NCI-H1417 (cell line): ENCODE data around the gene TMEM178B.

Experiments
- DNase-seq, 3 experiments: peaks; one replicate each; lab custom pipeline; 2025; lab: John Stamatoyannopoulos, UW

Gene TMEM178B

DNA sequence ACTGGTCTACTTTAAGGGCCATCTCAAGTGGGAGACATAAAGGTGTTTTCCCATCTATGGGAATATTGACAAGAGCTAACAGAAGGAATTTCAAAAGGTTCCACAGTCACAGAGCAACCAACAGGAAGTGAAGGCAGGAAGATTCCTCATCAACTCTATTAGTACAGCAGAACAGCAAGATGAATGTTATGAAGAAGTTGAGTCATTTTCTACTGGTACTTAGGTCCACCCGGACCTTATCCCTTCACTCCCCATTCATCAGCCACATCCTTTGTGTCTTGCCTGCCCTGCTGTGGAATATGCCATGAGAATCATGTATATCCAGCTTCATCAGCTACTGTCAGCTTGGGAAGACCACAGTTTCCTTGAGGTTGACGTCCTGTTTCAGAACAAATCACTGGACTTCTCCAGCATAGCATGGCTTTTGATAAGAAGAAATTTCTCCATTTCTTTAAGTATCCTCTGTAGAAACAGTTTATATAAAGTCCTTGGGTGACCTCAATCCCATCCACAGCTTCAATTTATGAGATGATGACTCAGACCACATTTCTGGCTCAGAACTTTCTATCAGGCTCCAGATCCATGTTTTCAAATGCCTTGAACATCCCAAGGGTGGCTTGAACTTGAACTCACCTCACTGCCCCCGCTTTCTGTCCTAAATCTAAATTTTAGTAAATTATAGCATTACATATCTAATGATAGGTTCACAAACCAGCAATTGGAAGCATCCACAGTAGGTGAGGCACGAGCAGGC lies 392.5 kb downstream of the TMEM178B start:
- no peak for DNase-seq

DNA sequence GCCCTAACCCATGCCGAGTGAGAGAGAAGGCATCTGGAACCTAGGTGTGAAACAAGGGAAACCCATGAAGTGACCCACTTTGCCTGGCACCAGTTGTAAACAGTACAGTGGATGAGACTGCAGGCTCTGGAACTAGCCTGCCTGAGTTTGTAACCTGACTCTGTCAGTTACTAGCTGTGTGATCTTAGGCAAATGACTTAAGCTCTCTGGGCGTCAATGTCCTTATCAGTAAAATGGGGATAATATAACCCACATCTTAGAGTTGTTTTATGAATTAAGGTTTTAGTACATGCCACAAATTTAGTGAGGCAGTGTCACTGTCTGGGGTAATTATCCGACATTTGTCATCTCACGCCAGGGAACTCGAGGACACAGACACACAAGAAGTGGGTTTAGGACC lies 394.5 kb downstream of the TMEM178B start:
- DNase-seq = no peak

DNA sequence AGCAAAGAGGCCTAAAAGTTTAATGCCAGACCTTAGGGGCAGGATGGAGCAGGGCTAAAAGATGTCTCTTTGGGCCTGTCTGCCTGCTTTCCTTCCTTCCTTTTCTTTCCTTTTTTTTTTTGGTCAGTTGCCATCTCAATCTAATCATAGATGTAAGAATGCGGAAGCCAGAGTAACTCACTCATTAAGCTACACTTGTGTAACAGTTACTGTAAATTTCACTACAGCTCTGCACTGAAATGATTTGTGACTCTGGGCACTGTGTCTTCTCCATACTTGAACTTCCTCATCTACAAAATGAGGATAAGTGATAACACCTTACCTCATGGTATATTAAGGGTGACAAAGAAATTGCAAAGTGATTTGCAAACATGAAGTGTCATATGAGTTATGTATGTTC lies 401.8 kb downstream of the TMEM178B start:
- no peak for DNase-seq

DNA sequence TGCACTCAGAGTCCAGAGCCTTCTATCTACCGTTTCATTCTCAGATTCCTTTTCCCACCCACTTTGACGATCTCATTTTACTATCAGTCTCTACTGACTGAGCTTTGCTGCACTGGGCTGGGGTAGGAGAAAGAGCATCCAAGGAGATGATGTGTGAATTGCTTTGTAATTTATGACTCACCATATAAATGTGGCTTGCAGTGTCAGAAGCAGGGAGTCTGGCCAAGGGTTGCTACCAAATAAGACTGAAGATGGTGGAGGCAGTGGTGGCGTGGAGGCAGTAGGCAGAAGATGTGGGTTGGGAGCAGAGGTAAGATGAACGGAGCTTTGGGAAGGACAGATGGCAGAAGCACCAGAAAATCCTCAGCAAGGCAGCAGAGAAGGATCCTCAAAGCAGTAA lies 404.0 kb downstream of the TMEM178B start:
- DNase-seq = no peak

DNA sequence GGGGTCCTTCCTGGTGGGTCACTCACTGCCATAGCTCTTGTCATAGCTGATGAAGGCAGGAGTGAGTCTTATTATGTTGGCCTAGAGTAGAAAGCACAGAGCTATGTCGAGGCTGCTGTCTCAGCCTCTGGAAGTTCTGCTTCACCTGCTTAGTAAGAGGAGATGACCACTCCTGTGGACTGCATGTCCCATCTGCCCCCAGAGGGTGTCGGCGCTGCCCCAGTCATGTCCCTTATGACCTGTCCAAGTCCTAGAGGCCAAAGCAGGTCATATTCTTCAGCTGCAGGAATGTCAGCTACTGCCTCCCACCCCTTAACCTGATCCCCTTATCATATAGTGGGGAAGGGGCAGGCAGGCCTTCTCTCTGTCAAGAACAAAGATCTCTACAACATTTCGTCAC lies 405.0 kb downstream of the TMEM178B start:
- DNase-seq = no peak

DNA sequence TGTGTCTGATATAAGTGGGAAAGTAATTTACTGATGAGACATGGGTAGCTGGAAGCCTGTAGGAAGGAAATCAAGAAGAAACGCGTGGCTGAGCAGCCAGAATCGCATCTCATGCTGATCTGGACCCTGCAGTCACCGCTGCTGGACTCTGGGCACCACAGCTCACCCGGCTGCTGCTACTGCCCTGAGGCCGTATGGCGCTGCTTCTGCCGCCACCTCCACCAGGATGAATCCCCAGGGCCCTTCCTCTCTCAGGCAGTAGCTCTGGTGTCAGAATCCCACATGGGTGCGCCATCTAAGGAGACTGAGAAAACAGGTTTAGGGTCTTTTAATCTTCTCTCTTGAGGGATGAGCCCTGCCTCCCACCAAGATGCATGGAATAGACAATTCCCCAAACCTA lies 407.1 kb downstream of the TMEM178B start:
- DNase-seq = no peak

DNA sequence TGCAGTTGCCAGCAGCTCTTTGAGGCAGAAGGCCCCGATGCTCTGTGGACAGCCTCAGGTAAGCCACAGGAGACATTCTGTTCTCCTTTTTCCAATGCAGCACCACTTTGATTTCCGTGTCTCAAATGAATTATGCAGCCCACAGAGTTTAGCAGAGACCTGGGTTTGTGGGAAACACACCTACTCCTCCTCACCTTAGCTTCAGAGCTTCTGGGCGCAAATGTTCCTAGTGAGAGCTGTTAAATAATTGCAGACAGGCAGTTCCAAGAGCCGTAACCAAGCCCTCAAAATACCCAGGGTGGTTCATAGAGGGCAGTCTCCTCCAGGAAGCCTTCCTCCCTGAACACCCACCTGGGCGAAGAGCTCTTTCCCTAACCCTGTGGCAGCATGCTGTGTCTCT lies 408.1 kb downstream of the TMEM178B start:
- no peak for DNase-seq

DNA sequence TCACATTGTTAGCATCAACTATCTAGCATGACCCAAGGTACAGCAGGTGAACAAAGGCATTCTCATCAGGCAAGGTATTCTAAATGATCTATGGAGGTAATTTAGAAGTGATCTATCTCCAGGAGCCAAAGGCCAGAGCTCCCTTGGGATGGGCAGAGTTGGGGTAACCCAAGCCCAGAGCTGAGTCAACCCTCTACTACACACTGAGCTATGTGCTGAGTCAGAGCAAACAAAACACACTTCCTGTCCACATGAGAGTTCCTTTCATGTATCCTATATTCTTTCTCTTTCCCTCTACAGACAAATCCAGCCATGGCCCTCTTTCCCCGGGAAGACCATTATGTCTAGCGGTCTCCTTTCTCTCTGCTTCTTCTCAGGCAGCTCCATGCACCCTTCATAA lies 409.2 kb downstream of the TMEM178B start:
- DNase-seq = no peak

DNA sequence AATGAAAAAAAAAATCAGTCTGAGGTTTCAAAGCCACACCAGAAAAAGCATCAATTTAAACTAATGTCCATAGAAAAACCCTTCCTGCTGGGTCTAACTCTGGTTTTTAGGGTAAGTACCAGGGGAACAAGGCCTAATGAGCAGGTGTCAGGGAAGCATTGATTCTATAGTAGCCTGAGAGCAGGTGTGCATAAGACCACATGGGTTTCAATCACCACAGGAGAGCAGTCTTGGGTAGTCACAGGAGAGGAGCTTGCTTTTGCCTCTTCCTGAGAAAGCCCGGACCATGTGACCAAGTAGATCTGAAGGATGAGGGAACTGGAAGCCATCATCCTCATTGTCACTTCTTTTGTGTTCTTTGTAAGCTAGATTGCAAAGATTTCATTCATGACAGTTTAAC lies 411.0 kb downstream of the TMEM178B start:
- DNase-seq = peak in 2 of 3 experiments; percentile 44 to 67

DNA sequence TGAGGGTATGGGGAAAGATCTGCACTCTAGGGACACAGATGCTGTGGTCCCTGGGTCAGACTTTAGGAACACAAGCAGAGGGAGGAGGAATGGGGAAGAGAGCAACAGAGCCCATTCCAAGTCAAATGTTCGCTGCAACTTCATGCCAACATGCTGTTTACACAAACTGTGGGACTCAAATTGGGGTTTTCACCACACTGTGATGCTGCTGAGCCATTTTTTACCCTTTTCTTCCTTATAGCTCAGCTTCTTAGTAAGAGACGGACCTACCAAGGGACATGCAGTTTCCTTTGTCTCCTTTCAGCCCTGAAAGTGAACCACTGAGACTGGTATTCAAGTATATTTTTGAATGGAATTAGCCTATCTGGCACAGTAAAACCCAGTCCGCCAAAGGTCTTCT lies 413.1 kb downstream of the TMEM178B start:
- no peak for DNase-seq

DNA sequence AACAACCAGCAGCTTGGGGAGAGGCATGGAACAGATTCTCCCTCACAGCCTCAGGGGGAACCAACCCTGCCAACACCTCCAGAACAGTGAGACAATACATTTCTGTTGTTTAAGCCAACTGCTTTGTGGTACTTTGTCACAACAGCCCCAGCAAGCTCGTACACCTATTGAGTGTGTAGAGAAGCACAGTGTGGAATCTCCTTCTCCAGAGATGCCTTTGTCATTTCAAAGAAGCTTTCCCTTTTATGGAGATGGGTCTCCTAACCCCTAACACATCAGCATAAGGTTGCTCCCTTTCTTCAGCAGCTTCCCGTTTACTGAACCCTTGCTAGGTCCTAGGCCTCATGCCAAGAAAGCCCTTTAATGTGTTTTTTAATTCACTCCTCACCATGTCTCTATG lies 416.6 kb downstream of the TMEM178B start:
- no peak for DNase-seq

DNA sequence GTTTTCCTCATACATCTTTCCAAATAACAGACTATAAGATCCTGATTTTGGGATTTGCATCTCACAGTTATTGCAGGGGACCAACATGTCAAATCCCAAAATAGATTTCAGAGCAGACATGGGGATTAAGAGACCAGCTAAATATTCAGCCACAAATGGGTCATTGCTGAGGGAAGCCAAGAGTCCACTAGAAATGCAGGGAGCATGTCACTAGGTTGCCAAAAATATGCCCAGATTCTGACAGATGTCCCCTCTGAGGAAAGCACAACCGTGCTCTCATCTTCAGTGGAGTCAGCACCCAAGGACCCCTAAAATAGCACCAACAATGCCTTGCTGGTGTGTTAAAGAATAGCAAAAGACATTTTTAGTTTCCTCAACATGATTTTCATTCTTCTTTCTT lies 421.2 kb downstream of the TMEM178B start:
- no peak for DNase-seq

DNA sequence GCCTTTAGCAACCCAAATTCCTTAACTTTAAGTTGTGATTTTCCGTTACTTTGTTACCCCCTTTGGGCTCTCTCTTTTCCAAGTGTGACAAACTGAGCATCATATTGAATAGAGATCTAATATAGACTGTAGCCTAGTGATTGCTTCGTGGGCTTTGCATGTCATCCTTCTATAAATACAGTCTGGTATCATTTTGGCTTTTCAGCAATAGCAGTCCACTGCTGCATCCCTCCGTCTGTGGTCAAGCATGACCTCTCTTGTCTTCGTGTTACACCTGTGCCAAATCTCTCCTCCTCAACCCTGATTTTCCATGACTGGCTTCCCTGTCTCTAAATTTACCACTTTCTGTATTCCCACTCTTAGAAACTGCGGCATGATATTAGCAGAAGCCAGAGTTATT lies 423.5 kb downstream of the TMEM178B start:
- DNase-seq = no peak

DNA sequence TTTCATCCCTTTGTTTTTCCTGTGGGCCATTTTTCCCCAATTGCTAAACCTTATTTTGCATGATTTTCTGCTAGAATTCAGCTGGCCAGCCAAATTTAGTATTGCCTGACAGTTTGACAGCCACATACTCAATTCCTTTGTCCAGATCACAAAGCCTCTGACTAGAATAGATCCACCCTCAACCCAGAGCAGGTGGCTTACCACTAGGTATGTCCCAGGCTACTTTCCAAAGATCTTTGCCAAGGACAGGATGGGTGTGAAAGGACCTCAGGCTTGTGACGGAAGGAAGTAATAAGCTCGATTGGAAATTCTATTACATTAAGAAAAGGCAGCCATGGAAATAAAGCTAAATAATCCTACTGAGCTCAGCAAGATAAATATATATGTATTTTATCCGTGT lies 426.7 kb downstream of the TMEM178B start:
- DNase-seq = no peak

DNA sequence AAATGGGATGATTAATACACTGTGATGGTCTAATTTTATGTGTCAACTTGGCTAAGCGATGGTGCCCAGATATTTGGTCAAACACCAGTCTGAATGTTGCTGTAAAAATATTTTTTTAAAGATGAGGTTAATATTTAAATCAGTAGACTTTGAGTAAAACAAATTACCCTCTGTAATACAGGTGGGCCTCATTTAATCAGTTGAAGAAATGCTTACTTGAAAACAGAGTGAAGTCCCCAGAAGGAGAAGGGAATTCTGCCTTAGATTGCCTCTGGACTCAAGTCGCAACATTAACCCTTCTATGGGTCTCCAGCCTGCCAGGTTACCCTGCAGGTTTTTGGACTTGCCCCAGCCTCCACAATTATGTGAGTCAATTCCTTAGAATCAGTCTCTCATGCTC lies 427.6 kb downstream of the TMEM178B start:
- no peak for DNase-seq

DNA sequence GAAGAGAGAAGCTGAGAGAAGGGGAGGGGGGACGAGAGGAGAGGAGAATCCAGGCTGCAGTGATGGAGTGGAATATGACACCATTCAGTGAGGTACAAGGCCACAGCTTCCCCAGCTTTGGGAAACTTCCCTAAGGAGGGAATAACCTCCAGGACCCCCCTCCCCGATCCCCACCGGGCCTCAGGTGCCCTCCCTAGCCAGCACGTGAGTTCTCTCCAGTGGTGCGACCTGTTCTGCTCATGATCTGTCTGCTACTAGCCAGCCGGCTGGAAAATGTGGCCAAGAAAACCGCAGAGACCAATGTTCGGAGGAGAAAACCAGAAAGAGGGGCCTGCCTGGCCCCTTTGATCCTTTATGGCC lies 437.4 kb downstream of the TMEM178B start:
- DNase-seq = peak in 2 of 3 experiments; percentile 60 to 71

DNA sequence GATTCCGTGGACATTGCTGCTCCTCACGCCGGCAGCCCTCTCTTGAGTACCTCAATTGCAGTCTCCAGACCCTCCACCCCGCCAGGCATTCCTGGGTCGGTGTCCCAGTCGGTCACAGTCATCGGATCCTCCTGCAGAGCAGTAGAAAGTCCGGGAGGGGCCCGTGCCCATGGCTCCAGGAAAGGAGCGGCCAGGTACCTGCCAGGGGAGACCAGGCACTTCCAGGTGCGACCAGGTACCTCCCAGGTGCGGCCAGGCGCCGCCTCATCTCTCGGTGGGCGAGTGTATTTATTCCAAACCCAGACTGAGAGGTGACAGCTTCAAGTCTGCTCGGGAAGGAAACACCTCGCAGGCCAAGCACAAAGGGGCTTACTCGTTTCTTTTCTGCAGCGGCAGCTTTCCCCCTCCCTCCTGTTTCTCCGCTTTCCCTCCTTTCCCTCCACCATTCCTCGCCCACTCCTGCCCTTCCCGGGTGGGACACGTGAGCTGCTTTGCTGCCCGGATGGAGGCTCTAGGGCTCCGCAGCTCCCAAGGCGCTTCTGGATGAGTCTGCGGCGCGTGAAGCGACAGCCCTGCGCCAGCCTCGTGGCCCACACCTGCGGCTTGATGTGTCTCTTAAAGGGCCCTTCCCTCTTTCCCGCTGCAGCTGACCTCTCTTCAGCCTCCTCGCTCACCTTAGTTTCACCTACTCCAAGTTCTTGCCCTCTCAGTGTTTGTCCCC lies 438.0 kb downstream of the TMEM178B start:
- DNase-seq = peak; percentile 25 to 75 (median 69)

DNA sequence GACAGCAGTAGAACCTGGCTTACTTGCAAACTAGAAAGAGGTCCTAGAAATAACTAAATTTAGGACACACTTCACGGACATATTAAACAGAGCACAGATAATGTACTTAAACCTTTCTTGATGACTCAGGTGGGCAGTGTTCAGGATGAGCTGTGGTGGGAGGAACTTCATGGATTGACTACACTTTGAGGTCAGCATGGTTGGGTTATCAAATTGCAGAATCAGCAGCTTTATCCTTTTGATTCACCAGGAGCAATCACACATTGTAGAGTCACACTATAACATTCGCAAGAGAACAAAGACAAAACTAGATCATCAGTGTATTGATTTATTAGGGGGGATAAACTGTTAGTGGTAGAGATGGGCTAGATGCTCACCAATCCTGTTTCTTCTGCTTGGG lies 438.7 kb downstream of the TMEM178B start:
- no peak for DNase-seq

DNA sequence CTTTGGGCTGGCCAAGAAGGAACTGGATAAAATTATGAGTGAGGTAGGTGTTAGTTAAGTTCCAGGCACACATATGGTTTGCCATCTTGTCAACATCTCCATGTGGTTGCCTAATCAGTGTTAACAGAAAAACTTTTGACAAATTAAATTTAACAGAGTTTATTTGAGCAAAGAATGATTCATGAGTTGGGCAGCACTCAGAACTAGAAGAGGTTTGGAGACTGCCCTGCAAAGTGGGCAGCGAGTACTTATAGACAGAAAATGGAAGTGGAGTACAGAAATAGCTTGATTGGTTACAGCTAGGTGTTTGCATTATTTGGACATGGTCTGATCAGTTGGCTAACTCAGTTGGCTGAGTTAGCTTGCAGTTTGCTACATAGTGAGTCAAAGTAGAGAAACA lies 439.9 kb downstream of the TMEM178B start:
- no peak for DNase-seq

DNA sequence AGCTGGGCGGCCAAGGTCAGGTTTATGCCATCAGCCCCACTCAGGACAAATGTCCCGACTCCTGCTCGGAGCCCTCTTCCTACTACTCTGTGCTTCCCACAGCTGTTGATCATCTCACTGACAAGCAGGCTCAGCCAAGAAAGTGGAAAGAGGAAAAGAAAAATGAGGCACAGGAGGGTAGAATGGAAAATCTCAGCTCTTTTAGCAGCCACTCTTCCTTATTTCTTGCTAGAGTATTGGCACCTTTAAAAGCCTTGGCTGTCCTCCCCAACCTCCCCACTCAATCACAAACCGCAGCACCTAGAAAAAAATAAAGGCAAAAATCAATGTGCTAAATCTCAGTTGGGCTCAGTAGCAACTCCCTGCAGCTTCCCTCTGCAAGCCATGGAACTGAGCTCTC lies 442.1 kb downstream of the TMEM178B start:
- DNase-seq = no peak

DNA sequence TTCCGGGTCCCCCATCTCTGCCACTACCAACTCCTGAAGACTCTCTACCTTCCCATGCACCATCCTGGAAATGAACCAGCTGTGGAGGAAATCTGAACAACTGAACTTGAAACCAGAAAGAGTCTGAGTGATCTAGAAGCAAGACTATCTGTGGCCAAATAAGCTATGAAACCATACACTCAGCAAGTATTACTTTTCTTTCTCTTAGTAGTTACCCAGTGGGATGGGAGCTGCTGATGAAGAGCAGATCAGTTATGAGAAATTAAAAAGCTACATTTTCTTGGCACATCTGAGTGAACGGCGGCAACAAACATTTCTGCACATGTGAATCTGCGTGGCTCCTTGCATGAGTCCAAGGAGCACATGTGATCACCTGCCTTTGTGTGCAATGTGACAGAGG lies 445.8 kb downstream of the TMEM178B start:
- DNase-seq = no peak

DNA sequence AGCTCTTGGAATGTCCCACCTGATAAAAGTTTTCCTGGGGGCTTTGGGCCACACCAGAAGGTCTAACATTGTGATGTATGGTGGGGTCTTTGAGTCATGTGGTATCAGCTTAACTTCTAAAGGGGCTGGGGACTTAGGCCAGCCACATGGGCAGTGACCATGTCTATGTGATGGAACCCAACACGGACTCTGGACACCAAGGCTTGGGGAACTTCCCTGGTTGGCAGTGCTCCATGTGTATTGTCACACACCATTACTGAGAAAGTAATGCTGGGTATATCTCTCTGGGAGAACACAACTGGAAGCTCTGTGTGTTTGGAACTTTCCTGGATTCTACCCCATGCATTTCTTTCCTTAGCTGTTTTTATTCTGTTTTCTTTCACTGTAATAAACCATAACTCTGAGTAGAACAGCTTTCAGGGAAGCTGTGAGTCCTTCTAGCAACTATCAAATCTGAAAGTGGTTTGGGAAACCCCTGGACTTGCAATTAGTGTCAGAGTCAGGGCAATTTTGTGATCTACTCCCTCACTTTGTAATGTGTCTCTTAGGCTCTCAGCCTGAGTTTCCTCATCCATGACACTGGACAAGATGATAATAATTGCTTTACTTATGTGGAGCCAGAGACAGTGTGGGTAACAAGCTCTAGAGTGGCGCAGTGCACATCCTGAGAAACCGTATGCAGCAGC lies 448.9 kb downstream of the TMEM178B start:
- no peak for DNase-seq

DNA sequence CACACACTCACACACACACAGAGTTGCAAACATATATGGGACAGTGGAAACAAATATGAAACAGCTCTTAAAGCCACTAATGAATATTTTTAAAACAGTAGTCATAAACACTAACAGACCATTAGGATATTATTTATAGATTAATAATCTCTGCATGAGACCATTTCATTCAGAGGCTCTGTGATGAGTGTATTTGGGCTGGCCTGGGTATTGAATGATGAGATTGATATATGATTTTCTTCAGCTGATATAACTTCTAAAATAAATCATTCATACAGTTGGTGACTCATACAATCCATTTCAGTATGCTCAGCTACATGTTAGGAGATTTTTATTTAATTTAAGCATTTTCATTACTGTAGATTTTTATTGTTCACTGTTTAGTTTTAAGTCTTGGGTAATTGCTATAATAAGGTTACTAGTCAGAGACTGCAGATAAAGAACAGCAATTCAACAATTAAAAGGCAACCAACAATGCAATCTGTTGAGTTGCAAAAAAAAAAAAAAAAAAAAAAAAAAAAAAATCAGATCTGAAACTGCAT lies 452.2 kb downstream of the TMEM178B start:
- no peak for DNase-seq
